SK-MEL-5 (cell line): Measurements from ENCODE around the gene WDR93. TPM values are rescaled to one million over a fixed set of nuclear protein-coding genes. Genes with fewer than 3 reads are reported as not detected.

Experiments used
- DNase-seq: peaks from one replicate; pipeline ENCODE4 v3.0.0-alpha.2; 2016; ENCODE audit warnings: low read depth, low spot score
- in situ Hi-C: cut with HindIII; loops from 2 replicates; pipeline ENCODE4 v1.10.0; 2016; ENCODE audit warnings: low sequenced_read_pairs, high pct_unique_total_duplicates, low pct_unique_long_range_greater_than_20kb
- polyA plus RNA-seq, 2 experiments: library from polyadenylated mRNA; depleted of rRNA; stranded (reverse); fragments of >200 nt; gene quantifications; 2 replicates each; pipeline ENCODE4 v1.2.3, GENCODE V29; 2015
- total RNA-seq: library from RNA; depleted of rRNA; stranded (reverse); fragments of >200 nt; shearing (Covaris generic); gene quantifications from 2 replicates; pipeline ENCODE4 v1.2.3, GENCODE V29; 2014; rRNA removed

WDR93 gene
- 0.19 TPM in 1 of 2 replicates, not detected in the other for total RNA-seq
- polyA plus RNA-seq (2015; cell fraction: cytosol; rRNA removed), result 0.21 and 0.32 TPM in 2 replicates
- polyA plus RNA-seq (2015; cell fraction: nucleus; rRNA removed), result not detected in 2 replicates

DNA sequence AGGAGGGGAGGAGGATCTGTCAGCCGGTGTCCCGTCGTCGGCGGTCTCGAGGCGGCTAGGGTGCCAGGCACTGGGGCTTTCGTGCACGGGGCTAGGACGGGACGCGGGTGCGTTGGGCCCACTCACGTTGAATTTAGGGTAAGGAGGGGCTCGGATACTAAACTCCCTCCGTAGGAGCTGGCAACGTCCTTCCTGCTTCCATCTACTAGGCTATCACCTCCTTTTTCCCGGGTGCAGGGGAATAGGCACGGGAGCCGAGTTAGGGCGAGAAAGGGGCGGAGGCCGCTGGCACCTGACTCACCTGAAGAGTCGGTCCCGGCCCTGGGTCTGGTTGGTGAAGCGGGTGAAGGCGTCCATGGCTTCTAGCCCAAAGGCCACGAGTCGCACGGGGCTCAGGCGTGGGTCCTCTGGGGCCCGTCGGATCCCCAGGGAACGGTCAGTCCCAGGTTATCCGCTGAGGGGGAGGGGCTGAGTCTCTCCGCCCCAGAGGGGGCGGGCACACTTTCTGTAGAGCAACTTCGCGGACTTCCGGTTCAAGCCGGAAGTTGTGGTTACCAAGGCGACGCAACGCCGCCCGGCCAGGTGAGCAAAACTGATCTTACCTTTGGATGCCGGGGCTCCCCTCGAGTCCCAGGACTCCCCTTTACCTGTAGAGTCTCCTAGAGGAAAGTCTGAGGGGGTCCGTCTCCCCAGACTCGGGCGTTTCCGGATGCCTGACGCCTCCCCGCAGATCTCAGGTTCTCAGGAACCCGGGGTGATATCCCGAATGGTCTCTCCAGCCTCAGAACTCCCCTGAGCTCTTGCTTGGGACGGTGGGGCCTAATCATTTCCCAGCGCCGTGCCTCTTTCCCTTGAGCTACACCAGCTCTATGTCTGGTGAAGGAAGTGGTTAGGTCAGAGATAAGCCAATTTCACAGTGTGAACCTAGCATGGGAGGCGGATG lies at the start of gene WDR93, which contains the start of gene PEX11A:
WDR93 (plus strand) TSS at position 536 of the 943 bp plus-strand sequence. CDS start 10,936 bp downstream, outside the sequence.
PEX11A (minus strand) TSS at position 479 of the 943 bp plus-strand sequence; CDS start at position 357, 122 bp downstream.
- peak; percentile 84 for DNase-seq

DNA sequence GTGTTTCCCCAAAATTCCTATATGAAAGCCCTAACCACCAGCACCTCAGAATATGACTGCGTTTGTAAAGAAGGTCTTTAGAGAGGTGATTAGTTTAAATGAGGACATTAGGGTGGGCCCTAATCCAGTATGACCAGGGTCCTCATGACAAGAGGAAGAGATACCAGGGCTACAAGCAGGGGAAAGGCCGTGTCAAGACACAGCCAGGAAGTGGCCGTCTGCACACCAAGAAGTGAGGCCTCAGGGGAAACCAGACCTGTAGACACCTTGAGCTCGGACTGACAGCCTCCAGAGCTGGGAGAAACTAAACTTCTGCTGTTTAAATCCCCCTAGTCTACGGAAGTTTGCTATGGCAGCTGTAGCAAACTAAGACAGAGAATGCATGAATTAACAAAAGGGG lies 49.6 kb upstream of the WDR93 start:
- DNase-seq, result no peak
- in situ Hi-C loops, result no loop called here

More for the DNA sequence above, at the start of gene WDR93, which contains the start of gene PEX11A:
- in situ Hi-C loops, result no loop called here

DNA sequence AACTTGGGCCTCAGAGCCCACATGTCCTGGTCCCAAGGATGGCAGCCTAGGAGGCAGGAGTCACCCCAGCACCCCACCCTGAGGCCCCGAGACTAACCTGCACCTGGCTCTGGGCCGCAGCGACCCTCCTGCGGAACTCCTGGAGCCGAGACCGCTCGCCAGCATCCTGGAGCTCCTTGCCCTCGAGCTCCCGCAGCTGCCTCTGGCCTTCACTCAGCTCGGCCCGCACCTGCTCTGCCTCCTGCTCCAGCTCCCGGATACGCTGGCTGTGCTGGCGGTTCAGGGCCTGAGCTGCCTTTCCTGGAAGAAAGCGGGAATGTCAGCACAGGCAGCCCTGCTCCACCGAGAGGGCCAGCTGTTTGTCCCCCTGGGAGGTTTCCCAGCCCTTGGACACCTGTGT lies 48.5 kb upstream of the WDR93 start:
- in situ Hi-C loops, result no loop called here
- DNase-seq, result no peak

DNA sequence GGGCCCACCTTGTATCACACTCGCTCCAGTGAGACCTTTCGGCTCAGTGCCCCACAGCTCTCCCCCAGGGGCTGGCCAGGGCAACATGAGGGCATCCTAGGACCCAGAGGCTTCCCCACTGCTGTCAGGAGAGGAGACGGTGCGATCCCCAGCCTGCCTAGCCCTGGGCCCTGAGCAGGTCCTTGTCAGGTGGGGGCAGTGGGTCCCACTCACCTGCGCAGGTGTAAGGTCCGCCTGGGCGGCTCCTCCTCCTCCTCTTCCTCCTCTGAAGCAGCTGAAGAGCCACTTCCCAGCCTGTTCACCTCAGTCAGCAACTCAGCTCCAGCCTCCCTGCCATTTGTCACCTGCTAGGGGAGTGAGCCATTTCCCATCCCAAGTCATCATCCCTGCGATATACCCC lies 44.9 kb upstream of the WDR93 start:
- no peak for DNase-seq
- in situ Hi-C loops, result no loop called here

- no peak for DNase-seq
- in situ Hi-C loops, result no loop called here
Measured at GRCh38 chr15:89646416-89647141, 44.0 kb upstream of the WDR93 start.

DNA sequence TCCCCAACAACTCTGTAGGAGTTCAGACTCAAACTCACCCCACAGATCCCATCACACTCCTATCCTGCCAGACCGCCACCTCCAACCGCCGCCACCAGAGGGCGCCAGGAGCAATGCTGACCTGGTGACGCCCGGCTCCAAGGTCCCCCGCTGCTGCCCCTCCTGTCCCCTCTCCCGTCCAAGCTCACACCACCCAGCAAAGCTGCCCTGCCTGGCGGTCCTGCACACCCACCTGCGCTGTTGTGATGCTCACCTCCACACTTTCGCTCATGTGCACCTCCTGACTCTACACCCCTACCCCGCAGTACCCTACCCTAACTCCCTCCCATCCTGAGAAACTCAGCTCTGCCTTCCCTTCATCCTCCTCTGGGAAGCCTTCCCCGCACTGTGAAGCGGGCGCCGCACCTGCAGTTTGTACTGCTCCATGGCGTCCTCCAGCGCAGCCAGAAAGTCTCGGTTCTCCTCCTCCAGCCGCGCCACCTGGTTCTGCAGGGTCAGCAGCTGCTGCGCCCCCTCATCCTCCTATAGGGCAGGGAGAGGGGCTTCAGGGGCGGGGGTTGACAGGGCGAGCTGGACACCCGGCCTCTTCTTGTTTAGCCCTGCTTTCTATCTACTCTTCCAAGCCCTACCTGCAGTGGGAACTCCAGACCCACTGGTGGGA lies 43.3 kb upstream of the WDR93 start:
- in situ Hi-C loops, result no loop called here
- peak; percentile 65 for DNase-seq

- in situ Hi-C loops, result no loop called here
- DNase-seq, result no peak
Measured at GRCh38 chr15:89648106-89649012, 42.3 kb upstream of the WDR93 start.

- no peak for DNase-seq
- in situ Hi-C loops, result no loop called here
Measured at GRCh38 chr15:89649013-89649625, 41.5 kb upstream of the WDR93 start.

- in situ Hi-C loops, result no loop called here
- no peak for DNase-seq
Measured at GRCh38 chr15:89649716-89650115, 40.9 kb upstream of the WDR93 start.

DNA sequence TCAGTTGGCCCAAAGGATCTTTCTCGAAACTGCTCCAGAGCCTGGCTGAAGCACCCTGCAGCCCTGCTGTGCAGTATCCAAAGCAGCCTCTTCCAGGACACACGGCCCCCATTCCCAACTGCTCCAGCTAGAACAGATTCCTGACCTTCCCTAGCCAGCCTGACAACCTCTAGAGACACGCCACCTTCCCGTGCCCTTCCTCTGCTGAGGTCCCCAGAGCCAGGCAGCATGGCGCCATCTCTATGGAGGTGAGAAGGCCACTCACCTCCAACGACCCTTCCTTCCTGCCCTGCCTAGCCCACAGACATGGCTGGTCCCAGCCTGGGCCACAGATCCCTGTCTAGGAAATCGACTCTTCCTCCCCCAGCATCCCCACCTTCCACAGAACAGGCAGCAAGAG lies 38.5 kb upstream of the WDR93 start:
- no peak for DNase-seq
- in situ Hi-C loops, result no loop called here

GRCh38 chr15:89652666-89653065 lies 37.9 kb upstream of the WDR93 start:
- in situ Hi-C loops, result no loop called here
- DNase-seq, result no peak

- in situ Hi-C loops, result no loop called here
Measured at GRCh38 chr15:89653578-89653977, 37.0 kb upstream of the WDR93 start.

GRCh38 chr15:89654301-89654761 lies 36.3 kb upstream of the WDR93 start:
- in situ Hi-C loops, result no loop called here
- no peak for DNase-seq

More at GRCh38 chr15:89653578-89653977, 37.0 kb upstream of the WDR93 start:
- no peak for DNase-seq

DNA sequence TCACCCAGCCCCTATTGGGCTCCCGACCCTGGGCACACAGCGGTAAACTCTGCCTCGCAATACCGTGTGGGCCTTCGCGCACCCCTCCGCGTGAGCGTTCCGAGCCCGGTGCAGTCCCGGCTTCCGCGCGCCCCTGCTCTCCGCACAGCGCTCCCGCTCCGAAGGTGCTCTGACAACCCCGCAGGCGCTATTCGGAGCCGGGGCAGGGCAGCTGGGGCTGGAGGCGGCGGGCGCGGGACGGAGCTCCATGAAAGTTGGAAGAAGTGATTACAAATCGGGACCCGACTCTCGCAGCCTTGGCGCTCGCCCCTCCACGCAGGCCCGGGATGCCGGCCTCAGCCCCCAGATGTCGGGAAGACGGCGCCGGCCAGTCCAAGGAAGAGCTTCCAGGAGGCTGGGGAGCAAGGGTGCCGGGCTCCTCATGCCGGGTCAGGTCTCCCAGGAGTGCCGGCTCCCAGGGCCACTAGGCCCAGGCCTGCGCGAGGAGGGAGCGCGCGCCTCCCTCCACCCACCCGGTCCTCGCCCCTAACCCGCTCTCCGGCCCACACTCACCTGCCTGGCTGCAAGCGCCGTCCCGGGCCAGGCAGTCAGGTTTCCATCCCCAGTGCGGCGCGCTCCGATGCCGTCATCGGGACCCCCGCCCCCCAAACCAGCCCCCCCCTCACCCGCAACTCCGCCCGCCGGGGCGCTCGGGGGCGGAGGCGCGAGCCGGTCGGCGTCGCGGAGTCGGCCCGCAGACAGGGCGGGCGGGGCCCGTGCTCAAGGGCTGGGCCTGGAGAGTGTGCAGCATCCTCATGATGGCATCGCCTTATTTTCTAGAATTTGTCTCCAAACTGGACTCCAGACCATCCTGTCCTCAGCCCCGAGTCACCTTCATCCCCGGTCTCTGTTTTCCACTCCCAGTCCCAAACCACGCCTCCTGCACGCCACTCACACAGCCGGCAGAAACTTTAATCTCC lies 35.5 kb upstream of the WDR93 start, which contains the start of gene KIF7:
KIF7 (minus strand) TSS at position 621 of the 959 bp plus-strand sequence. CDS start 2,537 bp downstream, outside the sequence.
- in situ Hi-C loops, result no loop called here
- peak; percentile 18 for DNase-seq

DNA sequence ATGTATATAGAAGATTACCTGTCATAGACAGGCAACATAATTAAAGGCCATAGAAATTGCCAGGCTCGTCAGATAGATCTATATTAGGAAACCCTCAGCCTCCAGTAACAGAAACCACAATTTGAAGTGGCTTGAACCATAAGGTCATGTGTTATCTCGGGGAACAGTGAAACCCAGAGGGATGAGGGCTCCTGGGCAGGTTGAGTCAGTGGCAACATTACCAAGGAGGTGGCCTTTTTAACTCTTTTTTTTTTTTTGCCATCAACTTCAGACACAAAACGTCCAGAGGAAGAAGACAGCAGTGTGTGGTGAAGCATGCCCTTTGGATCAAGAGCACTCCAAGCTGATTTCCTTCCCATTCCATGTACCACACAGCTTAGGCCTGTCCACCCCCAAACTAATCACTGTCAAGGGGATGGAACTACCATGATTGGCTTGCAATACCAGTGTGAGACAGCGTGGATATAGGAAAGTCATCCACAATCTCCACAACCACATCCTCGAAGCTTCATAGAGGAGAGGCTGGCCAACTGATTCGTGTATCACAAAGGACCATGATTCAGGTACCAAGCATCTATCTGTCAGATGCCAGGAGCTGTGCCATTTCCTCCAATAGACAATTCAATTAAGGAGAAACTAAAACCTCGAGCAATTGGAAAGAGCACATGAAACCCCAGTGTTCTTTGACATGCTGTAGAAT lies 34.3 kb upstream of the WDR93 start:
- in situ Hi-C loops, result no loop called here
- DNase-seq, result no peak
